GM21515 (cell line): ENCODE data around the gene KSR2.

ENCODE experiments used
- ATAC-seq: cut with Tn5 transposase; IDR thresholded peaks from one replicate; pipeline ENCODE4 v1.9.1; 2021; ENCODE audit not compliant: unreplicated experiment

KSR2 gene

DNA sequence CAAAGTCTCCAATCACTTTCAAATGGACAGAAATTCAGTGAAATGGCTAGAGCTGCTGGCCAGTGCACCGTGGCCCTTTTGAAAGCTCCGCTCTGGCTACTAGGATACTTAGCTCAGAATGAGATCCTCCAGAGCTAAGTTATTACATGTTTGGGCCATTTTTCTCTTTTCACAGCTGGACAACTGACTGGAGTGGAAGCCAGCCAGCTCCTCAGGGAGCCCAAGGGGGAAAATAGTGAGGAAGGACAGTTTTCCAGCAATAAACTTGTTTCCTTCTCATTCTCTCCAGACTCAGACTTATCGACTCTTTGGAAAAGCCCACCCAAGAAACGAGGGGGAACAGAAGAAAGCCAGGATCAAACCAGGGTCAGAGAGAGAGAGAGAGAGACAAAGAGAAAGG is 266.0 kb downstream of the KSR2 start:
- no peak for ATAC-seq

DNA sequence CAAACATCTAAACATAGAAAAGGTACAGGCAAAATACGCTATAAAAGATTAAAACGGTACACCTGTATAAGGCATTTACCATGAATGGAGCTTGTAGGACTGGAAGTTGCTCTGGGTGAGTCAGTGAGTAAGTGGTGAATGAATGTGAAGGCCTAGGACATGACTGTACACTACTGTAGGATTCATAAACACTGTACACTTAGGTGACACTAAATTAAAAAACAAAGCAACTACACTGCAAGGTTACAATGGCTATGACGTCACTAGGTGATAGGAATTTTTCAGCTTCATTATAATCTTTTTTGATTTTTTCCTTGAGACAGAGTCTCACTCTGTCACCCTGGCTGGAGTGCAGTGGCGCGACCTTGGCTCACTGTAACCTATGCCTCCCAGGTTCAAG is 269.2 kb downstream of the KSR2 start:
- no peak for ATAC-seq

DNA sequence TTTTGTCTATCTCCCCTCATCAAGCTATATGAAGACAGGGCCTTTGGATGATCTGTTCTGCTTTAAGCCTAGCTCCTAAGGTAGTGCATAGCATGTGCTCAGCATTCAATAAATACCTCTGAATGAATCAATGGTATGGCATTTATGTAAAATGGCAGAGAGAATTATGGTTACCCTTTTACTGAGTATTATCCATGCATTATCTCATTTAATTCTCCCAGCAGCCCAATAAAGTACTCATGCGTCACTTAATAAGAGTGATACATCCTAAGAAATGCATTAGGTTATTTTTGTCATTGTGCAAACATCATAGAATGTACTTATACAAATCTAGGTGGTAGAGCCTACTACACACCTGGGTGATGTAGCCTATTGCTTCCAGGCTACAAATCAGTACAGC is 269.7 kb downstream of the KSR2 start:
- ATAC-seq: no peak

DNA sequence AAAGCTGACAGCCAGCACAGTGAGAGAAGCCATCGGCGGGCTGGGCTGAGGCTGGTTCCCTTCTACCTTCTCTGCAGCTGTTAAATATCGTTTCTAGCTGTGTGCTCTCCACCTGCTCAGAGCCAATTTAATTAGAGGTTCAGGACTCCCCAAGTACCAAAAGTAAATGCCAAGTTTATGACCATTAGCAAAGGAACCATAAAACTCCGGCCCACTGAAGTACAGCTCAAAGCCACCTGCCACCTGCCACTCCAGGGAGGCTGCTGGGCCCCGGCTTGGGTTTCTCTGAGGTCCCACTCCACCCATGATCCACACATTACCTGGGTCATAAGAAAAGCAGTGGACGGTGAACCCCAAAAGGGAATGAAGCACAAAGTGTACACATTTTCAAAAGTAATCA is 272.8 kb downstream of the KSR2 start:
- ATAC-seq: no peak

DNA sequence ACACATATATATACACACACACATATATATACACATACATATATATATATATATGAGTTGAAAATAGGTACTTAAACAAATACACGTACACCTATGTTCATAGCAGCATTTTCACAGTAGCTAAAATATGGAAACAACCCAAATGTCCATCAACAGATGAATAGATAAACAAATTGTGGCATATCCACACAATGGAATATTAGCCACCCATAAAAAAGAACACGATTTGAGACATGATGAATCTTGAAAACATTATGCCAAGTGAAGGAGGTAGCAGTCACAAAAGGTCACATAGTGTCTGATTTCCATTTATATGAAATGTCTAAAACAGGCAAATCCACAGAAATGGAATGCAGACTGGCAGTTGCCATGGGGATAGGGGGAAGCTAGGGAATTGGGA is 276.3 kb downstream of the KSR2 start:
- ATAC-seq: no peak

DNA sequence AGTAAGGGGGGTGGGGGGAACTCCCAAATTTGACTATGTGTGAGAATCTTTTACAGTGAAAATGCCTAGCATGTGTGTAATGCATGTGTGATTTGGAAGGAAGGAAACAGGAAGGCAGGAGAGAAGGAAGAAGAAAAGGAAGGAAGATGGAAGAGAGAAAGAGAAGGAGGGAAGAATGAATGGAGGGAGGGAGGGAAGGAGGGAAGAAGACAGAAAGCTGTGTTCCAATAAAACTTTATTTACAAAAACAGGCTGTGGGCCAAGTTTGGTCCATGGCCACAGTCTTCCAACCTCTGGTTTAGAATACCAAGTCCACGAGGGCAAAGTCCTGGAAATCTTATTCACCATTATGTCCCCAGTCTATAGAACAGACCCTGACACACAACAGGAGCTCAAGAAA is 278.9 kb downstream of the KSR2 start:
- no peak for ATAC-seq

DNA sequence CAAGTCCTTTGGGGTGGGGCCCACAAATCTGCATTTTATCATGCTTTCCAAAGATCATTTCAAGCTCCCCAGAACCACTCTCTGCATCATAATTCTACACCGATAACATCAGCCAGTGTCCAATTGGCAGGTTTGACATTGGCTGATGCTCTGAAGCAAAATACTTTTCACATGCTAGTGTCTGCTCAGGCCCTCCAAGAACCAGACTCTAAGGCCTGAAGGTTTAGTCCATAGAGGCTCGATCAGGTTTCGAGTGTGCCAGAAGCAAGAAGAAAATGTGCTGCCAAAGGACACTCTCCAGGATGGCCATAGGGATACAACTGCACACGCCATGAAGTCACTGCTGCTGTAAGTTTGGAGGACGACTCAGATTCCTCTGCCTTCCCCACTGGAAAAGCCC is 280.3 kb downstream of the KSR2 start:
- ATAC-seq: no peak

DNA sequence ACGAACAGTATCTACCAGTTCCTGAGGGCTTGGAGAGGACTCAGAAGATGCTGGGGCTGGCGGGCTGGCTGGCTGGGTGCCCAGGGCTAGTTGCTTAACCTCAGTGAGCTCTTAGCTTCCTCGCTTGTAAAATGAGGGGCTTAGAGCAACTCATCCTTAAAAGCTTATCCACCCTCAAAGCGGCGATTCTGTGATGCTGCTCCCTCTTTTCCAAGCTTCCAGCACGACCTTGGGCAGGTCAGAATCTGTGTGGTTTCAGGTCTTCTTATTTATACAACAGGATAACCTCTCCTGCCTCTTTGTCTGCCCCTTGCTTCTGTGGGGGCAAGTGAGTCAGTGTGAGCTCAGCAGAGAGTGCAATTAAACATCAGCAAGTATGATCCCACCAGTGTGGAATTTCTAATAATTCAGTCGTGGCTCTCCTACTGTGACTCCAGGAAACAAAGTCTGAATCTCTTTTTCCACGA is 281.8 kb downstream of the KSR2 start:
- no peak for ATAC-seq

DNA sequence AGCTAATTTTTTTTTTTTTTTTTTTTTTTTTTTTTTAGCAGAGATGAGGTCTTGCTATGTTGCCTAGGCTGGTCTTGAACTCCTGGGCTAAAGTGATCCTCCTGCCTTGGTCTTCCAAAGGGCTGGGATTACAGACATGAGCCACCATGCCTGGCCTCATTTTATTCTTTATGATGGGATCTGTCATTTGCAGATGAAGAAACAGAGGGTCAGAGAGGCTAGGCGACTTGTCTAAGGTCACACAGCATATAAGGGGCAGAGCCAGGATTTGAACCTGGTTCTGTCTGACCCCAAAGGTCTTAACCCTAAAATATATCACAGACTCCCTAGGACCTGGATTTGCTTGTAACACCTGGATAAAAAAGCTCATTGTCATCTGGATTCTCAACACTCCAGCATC is 282.6 kb downstream of the KSR2 start:
- no peak for ATAC-seq

DNA sequence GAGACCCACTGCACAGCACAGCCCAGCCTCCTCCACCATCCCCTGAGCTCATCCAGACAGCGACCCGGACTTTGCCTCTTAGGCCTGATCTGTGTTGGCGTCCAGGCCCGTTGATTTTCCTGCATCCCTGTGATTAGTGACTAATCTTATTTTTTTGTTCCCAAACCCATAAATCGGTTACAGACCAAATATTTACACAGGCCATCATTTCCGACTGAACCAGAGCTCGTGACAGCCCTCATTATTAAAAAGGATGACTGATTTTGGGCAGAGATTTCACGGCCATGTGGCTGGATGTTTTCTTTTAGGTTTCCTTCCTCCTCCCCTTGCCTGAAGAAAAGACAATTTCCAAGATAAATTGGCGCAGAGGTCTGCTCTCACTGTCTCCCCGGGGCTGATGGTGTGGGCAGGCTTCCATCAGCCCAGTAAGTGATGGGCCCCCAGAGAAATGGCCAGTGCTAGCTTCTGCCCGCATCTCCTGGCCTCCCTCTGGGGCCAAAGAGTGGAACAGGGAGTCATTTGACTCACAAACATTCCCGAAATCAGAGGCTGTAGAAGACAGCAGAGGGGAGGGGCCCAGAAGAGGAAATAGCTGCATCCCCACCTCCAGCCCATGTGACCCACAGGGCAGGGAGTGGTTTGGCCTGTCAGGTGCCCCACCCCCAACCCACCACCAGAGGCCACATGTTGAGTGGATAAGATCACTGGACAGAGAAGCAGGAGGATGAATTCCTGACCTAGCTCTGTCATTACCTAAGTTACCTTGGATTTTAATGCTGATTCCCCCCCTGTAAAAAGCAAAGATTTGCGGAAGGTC is 283.5 kb downstream of the KSR2 start:
- ATAC-seq: no peak

DNA sequence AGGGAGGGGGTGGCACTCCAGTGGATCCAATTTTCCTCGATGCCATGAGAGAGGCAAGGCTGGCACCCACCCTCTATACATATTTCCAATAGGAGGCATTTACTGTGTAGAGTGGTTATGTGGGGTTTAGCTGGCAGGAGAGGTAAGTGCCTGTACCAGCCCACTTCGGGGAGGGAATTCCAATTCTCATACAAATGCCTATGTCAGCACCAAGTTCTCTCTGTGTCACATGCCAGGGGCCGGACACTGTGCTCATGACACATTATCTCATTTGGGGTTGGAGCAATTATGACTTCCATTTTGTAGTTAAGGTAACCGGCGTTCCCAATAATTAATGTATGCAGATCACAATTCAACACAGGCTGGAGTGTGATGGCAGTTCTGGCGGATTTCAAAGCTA is 284.3 kb downstream of the KSR2 start:
- ATAC-seq: no peak

DNA sequence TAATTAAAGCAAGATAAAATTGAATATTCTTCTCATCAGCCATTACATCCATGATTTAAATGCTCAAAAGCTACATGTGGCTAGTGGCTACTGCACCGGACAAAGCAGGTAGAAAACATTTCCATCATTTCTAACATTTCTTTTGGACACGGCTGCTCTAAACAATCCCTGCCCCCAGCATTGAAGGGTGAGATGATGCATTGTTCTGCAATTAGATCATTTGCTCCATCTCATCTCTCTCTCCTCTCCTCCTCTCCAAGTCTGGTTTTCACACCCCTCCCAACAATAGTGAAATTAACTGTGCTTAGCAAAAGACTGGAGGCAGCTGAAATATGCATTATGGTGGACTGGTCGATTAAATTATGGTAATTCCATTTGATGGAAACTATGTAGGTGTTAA is 288.5 kb downstream of the KSR2 start:
- ATAC-seq: no peak

DNA sequence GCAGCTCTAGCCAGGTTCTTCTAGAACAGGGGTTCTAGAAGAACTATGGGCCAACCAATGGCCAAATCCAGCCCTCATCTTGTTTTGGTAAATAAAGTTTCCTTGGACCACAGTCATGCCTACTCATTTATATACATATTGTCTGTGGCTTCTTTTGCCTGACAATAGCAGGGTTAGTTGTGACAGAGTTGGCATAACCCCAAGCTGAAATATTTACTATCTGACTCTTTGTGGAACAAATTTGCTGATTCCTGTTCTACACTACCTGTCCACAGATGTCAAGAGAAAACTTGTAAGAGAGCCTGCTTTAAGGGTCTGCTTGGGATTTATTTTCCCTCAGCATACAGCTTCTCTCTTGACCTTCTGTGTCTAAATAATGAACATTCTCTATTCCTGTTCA is 289.0 kb downstream of the KSR2 start:
- no peak for ATAC-seq

DNA sequence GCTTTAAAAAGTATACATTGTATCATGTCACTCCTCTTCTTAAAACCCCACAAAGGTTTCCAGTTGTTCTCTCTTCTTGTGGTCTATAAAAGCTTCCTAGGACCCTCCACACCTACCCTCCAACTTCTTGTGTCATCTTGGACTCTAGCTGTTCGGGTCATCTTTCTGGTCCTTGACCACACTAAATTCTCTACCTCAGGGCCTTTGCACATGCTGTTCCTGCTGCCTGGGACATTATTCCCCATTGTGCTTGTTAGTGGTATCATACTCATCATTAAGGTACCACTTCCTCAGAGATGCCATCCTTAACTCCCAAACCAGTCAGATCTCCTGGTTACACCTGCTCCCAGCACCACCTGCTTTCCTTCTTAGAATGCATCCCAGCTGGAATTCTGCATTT is 294.0 kb downstream of the KSR2 start:
- no peak for ATAC-seq

DNA sequence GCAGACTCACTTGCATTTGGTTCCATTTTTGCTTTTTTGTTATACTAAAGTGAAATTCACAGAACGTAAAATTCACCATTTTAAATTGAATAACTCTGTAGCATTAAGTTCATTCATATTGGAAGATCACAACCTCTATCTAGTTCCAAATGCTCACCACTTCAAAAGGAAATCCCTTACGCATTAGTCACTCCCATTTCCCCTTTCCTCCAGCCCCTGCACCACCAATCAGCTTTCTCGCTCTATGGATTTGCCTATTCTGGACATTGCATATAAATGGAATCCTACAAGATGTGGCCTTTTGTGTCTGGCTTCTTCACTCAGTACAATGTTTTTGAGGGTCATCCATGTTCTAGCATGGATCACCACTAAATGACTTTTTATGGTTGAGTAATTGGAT is 294.5 kb downstream of the KSR2 start:
- no peak for ATAC-seq

DNA sequence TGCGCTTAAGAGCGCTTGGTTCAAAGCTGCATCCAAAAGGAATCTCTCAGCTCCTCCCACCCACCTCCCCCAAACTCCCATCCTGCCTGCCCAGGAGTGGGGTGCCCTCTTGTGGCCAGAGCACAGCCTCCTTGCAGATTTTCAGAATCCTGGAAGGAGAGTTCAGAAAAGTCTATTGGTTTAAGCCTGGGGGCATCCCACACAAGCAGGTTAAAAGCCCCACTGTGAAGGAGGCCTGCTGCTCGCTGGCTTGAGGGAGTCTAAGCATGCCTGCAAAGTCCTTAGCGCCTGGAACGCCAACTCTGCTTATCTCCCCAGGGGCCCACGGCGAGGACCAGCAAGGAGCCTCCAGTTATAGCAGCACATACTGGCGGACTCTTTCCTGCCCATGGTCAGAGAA is 297.1 kb downstream of the KSR2 start:
- no peak for ATAC-seq

DNA sequence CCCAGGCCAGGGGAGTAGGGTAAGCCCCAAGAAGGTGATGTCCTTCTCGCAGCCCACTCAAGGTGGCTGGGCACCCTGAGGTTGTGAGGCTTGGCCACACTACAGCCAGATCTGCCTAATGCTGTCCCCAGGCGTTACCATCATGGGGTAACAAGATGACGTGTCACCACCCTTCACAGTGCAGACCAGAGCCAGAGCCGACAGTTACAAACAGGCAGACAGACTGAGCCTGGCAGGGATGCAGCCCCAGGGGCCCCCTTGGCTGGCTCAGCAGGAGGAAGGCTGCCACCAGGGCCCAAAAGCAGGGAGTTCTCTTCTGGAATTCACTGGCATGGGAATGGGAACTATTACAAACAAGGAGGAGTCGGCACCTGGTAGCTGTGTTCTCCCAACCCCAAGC is 304.6 kb downstream of the KSR2 start:
- ATAC-seq: no peak

DNA sequence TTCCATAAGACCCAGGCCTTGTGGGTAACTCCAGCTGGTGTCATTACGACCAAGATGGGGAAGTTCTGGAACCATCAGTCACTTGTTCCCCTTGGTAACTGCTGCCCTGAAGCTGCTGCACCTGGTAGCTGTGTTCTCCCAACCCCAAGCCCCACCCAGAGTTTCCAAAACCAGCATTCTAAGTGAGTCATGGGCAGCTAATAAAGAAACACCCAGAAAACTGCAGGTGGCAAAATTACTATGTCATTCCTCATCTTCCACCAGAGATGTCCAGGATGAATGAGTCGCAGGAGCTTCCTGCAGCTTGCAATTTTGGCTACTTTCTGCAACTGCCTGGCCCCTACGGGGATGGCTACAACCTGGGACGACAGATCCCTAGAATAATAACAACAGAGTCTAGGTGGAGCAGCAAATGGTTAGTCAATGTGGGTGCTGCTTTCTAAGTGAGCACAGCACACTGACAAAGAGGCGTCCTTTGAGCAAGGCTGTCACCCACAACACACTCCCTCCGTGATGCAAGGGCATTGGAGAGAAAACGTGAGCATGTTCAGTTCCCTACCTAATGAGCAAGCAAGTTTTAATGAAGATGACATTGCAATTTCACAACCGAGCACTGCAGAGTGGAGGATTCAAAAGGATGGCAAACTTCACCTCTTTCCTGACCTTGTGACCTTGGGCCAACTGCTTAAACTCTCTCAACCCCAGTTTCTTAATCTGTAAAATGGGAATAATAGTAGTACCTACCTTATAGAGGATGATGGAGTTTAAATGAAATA is 306.0 kb downstream of the KSR2 start:
- ATAC-seq: no peak

DNA sequence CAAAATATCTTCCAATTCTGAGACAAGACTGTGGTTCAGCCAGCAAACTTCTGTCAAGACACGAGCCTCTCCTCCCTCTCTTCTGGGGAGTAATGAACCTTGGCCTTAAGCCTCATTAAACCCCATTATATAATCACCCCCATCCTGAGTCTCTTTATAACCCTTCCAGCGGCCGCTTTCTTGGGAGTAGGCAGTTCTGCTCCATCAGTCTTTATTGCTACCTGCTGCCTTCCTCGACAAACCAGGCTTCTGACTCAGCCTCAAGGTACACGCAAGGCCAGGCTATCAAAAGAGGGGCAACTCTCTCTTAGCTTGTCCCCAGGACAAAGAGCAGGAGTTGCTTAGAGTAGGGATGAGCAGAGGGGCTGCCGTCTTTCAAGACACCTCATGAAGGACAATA is 306.6 kb downstream of the KSR2 start:
- no peak for ATAC-seq

DNA sequence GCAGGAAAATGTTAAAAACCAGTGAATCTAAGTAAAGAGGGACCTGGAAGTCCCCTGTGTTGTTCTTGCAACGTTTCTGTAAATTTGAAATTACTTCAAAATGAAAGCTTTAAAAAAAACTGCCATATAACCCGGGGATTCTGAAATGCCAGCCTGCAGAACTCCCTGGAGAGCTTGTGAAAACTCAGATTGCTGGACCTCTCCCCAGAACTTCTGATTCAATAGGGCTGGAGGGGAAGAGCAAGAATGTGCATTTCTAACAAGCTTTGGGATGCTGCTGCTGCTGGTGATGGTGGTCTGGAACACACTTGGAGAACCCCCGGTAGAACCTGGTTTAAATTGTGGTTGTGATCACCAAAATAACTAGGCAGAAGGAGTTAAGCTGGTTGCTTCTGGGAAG is 307.3 kb downstream of the KSR2 start:
- ATAC-seq: no peak

DNA sequence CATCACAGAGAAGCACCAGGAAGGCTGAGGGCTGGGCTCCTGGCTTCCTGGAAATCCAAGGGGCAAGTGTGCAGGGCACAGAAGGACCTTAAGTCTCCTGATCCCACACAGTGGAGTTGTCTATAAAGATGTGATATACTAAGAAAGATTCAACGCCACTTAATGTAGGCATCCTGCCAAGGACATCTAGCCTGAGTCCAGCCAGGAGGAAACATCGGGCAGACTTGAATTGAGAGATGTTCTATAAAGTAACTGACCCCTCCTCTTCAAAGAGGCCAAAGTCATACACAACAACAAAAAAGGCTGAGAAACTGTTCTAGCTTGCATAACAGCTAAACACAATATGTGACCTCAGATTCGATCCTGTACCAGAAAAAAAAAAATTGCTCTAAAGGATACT is 307.9 kb downstream of the KSR2 start:
- no peak for ATAC-seq

DNA sequence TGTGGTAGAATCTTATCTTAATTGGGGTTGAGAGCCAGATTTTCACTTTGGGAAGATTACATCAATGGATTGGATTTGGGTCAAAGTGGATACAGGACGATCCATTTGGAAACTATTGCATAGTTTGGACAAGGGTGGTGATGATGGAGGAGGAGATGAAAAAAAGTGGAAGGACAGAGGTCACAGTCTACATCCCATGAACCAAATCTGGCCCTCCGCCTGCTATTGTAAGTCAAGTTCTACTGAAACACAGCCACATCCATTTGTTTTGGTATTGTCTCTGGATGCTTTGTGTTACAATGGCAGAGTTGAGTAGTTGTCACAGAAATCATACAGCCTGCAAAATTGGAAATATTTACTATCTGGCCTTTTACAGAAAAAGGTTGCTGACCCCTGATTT is 310.6 kb downstream of the KSR2 start:
- ATAC-seq: no peak

DNA sequence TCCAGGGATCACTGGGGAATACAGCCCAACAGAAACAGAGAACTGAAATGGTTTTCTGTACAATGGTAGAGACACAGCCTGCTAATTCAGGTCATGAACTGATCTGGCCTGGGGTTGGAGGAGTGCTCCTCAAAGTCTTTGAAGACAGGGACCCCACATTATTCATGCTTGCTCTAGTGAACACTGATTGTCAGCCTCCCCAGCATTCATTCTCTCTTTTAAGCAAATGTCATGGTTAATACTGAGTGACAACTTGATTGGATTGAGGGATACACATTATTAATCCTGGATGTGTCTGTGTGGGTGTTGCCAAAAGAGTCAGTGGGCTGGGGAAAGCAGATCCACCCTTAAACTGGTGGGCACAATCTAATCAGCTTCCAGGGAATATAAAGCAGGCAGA is 319.0 kb downstream of the KSR2 start:
- no peak for ATAC-seq
